ENCODE measurements around the gene NCMAP.
"Not testable (repeated sequence)": the region's sequence is repeated elsewhere in the genome, so short reads cannot be mapped to it uniquely, and the experiment has no call there.

The NCMAP gene, protein sequence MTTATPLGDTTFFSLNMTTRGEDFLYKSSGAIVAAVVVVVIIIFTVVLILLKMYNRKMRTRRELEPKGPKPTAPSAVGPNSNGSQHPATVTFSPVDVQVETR

GRCh38 chr1:24555591-24556413, at the start of gene NCMAP:
NCMAP (plus strand) TSS chr1:24556087; CDS start chr1:24595431, 39,344 bp downstream.
- DNase-seq: peak; percentile 18 to 52

GRCh38 chr1:24506691-24507381, 49.1 kb upstream of the NCMAP start:
- peak in 1 of 2 donors; percentile 68 for DNase-seq

DNA sequence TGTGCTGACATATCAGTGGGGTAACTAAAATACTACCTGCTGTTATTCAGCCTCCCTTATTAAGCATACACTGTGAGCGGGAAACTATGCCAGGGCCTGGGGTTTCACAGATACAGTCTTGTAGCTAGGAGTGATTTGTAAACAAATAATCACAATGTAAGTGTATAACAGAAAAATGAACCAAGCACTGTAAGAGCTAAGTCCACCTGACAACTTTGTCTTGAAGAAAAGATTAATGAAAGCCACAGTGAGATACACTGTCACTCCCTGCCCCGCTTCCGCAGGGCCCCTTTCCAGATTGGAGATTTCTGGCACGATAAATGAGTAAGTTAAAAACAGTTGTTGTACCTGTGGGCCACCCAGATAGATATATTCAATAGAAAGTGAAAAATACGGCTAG, 48.5 kb upstream of the NCMAP start:
- peak; percentile 54 to 63 for DNase-seq

DNA sequence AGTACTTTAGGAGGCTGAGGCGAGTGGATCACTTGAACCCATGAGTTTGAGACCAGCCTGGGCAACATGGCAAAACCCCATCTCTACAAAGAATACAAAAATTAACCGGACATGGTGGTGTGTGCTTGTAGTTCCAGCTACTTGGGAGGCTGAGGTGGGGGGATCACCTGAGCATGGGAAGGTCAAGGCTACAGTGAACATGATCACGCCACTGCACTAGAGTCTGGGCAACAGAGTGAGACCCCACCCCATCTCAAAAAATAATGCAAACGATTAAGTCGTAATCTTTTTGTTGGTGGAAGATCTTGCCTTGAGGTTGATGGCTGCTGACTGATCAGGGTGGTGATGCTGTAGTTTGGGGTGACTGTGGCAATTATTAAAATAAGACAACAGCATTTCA, 47.0 kb upstream of the NCMAP start:
- DNase-seq: no peak

DNA sequence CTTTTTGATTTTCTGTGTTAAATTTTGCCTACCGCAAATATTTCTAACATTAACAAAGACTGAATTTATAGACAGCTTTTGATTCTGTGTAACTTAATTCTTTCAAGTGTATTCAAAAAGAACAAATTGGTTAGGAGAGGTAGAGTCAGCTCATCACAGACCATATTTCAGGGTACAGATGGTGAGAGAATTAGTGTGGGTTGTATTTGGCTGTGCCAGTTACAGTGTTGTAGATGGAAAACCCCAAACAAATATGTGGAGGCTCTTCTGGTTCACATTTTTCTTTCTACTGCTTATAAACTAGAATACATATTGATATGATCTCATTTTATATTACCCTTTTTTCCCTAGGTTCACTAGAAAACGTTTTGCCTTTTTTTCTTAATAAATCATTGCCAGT, 42.2 kb upstream of the NCMAP start:
- no peak for DNase-seq

DNA sequence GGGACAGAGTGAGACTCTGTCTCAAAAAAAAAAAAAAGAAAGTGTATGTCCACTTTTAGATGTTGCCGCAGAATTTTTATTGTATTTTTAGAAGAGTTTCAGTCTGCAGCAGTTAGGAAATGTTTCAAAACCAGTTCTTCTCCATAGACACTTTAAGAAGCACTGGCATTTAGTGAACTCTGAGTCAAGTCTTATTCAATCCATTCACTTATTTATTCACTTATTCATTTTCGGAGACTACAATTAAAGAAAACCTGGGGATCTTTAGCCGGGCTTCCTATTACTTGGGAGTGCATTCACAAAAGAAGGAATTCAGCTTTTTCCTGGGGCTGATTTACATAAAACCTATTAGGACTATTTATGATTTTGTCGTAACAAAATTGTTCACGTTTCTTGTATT, 40.9 kb upstream of the NCMAP start:
- DNase-seq: no peak

- not testable (repeated sequence) for DNase-seq
Measured at GRCh38 chr1:24515671-24516209, 40.1 kb upstream of the NCMAP start.

- no peak for DNase-seq
Measured at GRCh38 chr1:24516506-24516905, 39.4 kb upstream of the NCMAP start.

DNA sequence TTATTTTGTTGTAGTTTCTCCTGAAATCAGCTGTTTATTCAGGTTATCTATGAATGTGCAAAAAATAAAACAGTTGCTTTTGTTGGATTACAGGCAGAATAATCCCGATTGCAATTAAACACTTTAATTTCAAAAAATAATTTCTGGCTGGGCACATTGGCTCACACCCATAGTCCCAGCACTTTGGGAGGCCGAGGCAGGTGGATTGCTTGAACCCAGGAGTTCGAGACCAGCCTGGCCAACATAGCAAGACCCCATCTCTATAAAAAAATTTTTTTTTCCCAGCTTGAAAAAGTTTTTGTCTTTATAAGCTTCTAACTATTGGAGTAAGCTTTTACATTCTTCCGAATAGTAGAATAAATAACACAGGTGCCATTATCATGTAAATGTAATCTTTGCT, 38.0 kb upstream of the NCMAP start:
- no peak for DNase-seq

- DNase-seq: not testable (repeated sequence)
Measured at GRCh38 chr1:24520282-24520681, 35.6 kb upstream of the NCMAP start.

DNA sequence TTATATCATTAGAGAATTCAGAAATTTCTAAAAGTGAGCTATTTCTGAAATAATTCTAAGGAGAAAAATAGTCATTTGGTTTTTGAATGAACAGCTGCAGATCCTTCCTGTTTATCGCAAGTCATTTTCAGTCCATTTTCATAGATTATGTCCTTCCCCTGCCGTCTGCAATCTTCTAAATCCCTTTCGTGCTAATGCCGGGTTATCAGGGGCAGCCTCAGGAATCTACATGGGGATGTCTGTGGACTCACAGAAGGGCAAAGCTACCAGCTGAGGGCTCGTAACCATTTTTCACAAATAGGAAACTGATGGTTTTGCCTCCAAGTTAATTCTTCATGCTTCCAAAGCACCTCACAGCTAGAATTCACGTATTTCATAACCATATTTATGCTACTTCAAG, 30.3 kb upstream of the NCMAP start:
- DNase-seq: no peak

DNA sequence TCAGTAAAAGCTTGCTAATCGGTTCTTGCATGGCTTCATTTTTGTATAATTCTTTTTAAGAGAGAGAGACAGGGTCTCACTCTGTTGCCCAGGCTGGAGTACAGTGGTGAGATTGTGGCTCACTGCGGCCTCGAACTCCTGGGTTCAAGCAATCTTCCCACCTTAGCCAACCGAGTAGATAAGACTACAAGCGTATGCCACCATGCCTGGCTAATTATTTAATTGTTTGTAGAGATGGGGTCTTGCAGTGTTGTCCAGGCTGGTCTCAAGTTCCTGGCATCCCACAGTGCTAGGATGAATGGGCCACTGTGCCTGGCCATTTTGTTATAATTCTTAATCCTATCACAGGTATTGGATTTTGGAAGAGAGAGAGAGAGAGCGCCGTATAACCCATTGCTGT, 29.8 kb upstream of the NCMAP start:
- no peak for DNase-seq

GRCh38 chr1:24526940-24527542, 28.8 kb upstream of the NCMAP start:
- DNase-seq: peak; percentile 49 to 68

DNA sequence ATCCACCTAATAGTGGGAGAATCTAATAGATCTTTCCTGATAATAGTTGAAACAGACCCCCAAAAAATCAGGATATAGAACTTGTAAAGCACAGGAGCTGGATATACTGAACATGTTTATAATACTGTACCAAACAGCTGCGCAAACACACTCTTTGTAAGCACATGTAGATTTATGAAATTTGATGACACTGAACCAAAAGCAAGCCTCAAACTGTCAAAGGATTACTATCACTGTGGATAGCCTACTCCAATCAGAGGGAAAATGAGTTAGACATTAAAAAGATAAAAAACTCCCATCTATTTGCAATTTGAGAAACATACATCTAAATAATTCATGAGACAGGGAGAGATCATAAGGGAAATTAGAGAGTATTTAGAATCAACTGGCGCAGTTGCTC, 27.1 kb upstream of the NCMAP start:
- DNase-seq: no peak

GRCh38 chr1:24529292-24529691, 26.6 kb upstream of the NCMAP start:
- DNase-seq: not testable (repeated sequence)

- peak; percentile 77 to 84 for DNase-seq
Measured at GRCh38 chr1:24535021-24535424, 20.9 kb upstream of the NCMAP start.

DNA sequence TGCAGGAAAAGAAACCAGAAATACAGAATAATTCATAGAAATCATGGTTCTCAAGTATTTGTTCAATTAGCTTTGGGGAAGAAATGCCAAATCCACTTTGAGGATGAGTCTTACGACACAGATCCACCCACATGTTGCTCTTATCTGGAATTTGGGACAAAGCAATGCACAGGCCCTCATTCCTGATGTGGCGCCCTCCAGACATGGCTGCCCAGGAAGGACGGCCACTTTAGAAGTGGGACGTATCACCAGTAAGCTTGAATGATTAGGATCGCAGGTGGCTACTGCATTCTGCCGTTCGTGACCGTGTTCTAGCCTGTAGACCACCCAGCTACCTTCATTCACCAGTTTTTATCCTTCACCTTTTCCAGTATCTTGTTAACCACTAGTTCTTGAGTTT, 20.1 kb upstream of the NCMAP start:
- no peak for DNase-seq

DNA sequence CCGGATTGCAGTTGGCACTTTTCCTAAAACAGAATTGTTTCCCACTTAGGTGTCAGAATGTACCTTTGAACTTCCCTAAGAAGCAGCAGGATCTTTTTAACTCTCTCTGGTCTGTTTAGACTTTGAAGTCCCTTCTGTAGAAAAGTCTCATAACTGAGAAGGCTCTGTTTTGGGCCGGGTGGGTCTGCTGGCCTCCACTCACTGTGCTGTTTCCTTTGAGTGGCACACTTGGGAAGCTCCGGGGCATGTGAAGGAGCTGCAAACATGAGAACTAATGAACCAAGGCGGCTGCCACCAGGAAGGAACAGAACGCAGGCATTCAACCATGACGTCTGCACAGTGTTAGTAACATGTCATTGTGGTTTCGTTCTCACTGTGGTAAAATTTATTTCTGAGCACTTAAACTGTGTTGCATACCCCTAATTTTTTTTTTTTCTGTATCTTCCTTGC, 19.5 kb upstream of the NCMAP start:
- DNase-seq: peak; percentile 81 to 85

GRCh38 chr1:24540051-24540905, 15.6 kb upstream of the NCMAP start:
- DNase-seq: no peak

GRCh38 chr1:24540906-24541710, 14.8 kb upstream of the NCMAP start:
- no peak for DNase-seq

- DNase-seq: no peak
Measured at GRCh38 chr1:24541711-24542346, 14.1 kb upstream of the NCMAP start.
